Subcutaneous abdominal adipose tissue (tissue), 5 donors: ENCODE results near the gene SDE2.
A peak's percentile ranks its signal among the peaks of the same experiment; 100 is the strongest.
"Not testable (repeated sequence)": the region's sequence is repeated elsewhere in the genome, so short reads cannot be mapped to it uniquely, and the experiment has no call there.

Experiments used
- H3K27ac ChIP-seq: one replicate; pipeline ENCODE4 v1.7.0; 2013; ENCODE audit warnings: low read depth, mild to moderate bottlenecking, inconsistent platforms, low read length, moderate library complexity
- H3K27me3 ChIP-seq, 5 donors: one replicate each; pipeline ENCODE4 v1.7.0; 2013; ENCODE audit warnings: low read length in 5 of 5, inconsistent platforms in 1 of 5; ENCODE audit not compliant: control insufficient read depth in 5 of 5, insufficient read depth in 4 of 5
- H3K36me3 ChIP-seq, 5 donors: one replicate each; pipeline ENCODE4 v1.7.0; 2013; ENCODE audit warnings: low read length in 5 of 5; ENCODE audit not compliant: control insufficient read depth in 5 of 5, insufficient read depth in 5 of 5
- H3K4me1 ChIP-seq, 5 donors: one replicate each; pipeline ENCODE4 v1.7.0; 2013; ENCODE audit warnings: low read length in 5 of 5, mild to moderate bottlenecking in 3 of 5, moderate library complexity in 1 of 5; ENCODE audit not compliant: control insufficient read depth in 5 of 5, insufficient read depth in 5 of 5
- H3K4me3 ChIP-seq, 5 donors: one replicate each; pipeline ENCODE4 v1.7.0; 2013; ENCODE audit warnings: low read length in 5 of 5, low read depth in 1 of 5
- H3K9ac ChIP-seq, 5 donors: one replicate each; pipeline ENCODE4 v1.7.0; 2013; ENCODE audit warnings: low read length in 5 of 5, mild to moderate bottlenecking in 4 of 5, moderate library complexity in 3 of 5
- H3K9me3 ChIP-seq, 5 donors: one replicate each; pipeline ENCODE4 v1.7.0; 2013; ENCODE audit warnings: low read length in 5 of 5; ENCODE audit not compliant: control insufficient read depth in 5 of 5
- donor health status: healthy.
- donor health status: healthy.
- donor health status: healthy.
- donor health status: healthy.
- donor health status: healthy.

SDE2 gene

DNA sequence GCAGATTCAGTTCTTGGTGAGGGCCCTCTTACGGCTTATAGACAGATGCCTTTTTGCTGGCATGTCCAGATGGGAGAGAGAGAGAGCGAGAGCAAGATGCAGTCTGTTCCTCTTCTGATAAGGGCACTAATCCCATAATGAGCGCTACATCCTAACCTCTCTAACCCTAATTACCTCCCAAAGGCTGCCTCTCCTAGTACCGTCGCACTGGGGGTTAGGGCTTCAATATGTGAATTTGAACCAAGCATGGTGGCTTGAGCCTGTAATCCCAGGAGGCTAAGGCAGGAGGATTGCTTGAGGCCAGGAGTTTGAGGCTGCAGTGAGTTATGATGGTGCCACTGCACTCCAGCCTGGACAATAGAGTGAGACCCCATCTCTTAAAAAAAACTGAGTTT lies 10.5 kb upstream of the SDE2 start:
- no peak overlapping the region for H3K4me3 ChIP-seq
- H3K36me3 ChIP-seq = no peaks in the 10 kb centered on the region
- no peaks in the 10 kb centered on the region for H3K9me3 ChIP-seq
- no peak overlapping the region for H3K9ac ChIP-seq
- H3K4me1 ChIP-seq = peaks cover 0 to 5% (median 0%) of the 10 kb centered on the region in 5 donors
- no peak overlapping the region for H3K27ac ChIP-seq
- no peaks in the 10 kb centered on the region for H3K27me3 ChIP-seq

GRCh38 chr1:226007126-226007892 lies 8.2 kb upstream of the SDE2 start:
- not testable (repeated sequence) for H3K4me3 ChIP-seq, H3K27me3 ChIP-seq, H3K9me3 ChIP-seq, H3K27ac ChIP-seq, H3K36me3 ChIP-seq, H3K4me1 ChIP-seq, H3K9ac ChIP-seq

- no peaks in the 10 kb centered on the region for H3K9me3 ChIP-seq
- no peak overlapping the region for H3K9ac ChIP-seq
- H3K4me1 ChIP-seq = peaks cover 0 to 12% (median 7%) of the 10 kb centered on the region in 5 donors
- H3K27me3 ChIP-seq = no peaks in the 10 kb centered on the region
- H3K27ac ChIP-seq = no peak overlapping the region
- no peaks in the 10 kb centered on the region for H3K36me3 ChIP-seq
- H3K4me3 ChIP-seq = no peak overlapping the region
These were observed 7.5 kb upstream of the SDE2 start for GRCh38 chr1:226006686-226007085.

- H3K4me3 ChIP-seq = no peak overlapping the region
- no peaks in the 10 kb centered on the region for H3K27me3 ChIP-seq
- H3K27ac ChIP-seq = no peak overlapping the region
- H3K4me1 ChIP-seq = peaks cover 5 to 31% (median 16%) of the 10 kb centered on the region in 5 donors
- no peaks in the 10 kb centered on the region for H3K9me3 ChIP-seq
- no peak overlapping the region for H3K9ac ChIP-seq
- no peaks in the 10 kb centered on the region for H3K36me3 ChIP-seq
These were observed 5.3 kb upstream of the SDE2 start for GRCh38 chr1:226004396-226004795.

DNA sequence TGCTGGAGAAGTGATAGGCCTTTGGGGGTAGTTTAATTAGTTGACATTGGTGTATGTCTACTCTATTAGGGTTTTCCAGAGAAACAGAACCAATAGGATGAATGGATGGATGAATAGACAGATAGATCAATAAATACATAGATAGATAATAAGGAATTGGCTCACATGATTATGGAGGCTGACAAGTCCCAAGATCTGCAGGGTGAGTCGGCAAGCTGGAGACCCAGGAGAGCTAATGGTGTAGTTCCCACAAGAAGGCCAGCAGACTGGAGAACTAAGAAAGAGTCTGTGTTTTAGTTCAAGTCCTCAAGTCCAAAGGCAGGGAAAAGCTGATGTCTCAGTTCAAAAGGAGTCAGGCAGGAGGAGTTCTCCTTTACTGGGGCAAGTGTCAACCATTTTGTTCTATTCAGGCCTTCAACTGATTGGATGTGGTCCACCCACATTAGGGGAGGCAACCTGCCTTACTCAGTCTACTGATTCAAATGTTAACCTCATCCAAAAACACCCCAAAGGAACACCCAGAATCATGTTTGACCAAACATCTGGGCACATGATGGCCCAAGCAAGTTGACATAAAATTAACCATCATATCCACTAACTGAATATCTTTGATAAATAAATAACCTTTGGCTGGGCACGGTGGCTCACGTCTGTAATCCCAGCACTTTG lies 4.5 kb upstream of the SDE2 start:
- no peak overlapping the region for H3K4me3 ChIP-seq
- H3K9me3 ChIP-seq = no peaks in the 10 kb centered on the region
- no peaks in the 10 kb centered on the region for H3K27me3 ChIP-seq
- H3K9ac ChIP-seq = no peak overlapping the region
- peaks cover 5 to 33% (median 19%) of the 10 kb centered on the region in 5 donors for H3K4me1 ChIP-seq
- no peaks in the 10 kb centered on the region for H3K36me3 ChIP-seq
- peak overlapping the region; percentile 88 for H3K27ac ChIP-seq

- Histone ChIP-seq H3K4me1 (peaks cover 7 to 41% (median 26%) of the 10 kb centered on the region in 5 donors), H3K36me3 (no peaks in the 10 kb centered on the region), H3K27me3 (no peaks in the 10 kb centered on the region), H3K27ac (peak overlapping the region; percentile 88), H3K9me3 (no peaks in the 10 kb centered on the region), H3K9ac (peak overlapping the region in 2 of 5 donors; percentile 14 to 18), H3K4me3 (peak overlapping the region in 4 of 5 donors; percentile 21 to 30 (median 25))
These were observed 3.7 kb upstream of the SDE2 start for GRCh38 chr1:226002667-226003501.

DNA sequence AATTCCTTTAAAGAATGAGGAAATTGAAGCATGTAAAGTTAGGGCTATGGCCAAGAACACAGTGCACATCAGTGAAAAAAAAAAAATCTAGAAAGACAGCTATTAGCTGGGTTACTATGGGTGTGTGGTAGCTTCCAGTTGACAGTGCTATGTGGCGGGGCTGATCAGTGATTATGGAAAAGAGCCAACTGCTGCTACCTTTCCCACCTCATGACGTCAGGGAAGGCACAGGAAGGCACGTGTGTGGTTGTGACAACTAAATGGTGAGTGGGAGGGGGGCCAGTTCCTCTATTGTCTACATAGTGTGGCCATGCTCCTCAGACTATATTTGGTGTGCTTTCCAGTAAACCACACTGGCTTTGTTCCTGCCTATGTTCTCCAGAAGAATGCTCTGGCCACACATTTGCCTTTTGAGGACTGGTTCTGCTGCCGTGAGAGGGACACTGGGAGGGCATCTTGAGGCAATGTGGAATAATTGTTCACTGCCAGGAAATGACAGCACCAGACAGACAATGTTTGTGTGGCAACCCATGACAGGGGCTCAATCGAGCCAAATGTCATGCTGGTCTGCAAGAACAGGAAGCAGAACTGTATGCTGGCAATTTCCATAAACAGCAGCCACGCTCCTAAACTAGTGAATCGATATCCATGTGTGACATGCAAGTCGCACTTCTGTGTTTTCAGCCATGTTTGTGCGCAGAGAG lies 3.0 kb upstream of the SDE2 start:
- Histone ChIP-seq H3K27me3 (no peaks in the 10 kb centered on the region), H3K4me1 (peaks cover 7 to 48% (median 32%) of the 10 kb centered on the region in 5 donors), H3K27ac (peak overlapping the region; percentile 88), H3K9me3 (no peaks in the 10 kb centered on the region), H3K36me3 (no peaks in the 10 kb centered on the region), H3K4me3 (peak overlapping the region in 3 of 5 donors; percentile 21 to 30 (median 26)), H3K9ac (peak overlapping the region in 3 of 5 donors; percentile 14 to 25 (median 18))

- Histone ChIP-seq H3K36me3 (no peaks in the 10 kb centered on the region), H3K4me3 (no peak overlapping the region), H3K9ac (no peak overlapping the region), H3K9me3 (no peaks in the 10 kb centered on the region), H3K4me1 (peaks cover 7 to 56% (median 33%) of the 10 kb centered on the region in 5 donors), H3K27ac (peak overlapping the region; percentile 88), H3K27me3 (no peaks in the 10 kb centered on the region)
These were observed 1.9 kb upstream of the SDE2 start for GRCh38 chr1:226001088-226001487.

DNA sequence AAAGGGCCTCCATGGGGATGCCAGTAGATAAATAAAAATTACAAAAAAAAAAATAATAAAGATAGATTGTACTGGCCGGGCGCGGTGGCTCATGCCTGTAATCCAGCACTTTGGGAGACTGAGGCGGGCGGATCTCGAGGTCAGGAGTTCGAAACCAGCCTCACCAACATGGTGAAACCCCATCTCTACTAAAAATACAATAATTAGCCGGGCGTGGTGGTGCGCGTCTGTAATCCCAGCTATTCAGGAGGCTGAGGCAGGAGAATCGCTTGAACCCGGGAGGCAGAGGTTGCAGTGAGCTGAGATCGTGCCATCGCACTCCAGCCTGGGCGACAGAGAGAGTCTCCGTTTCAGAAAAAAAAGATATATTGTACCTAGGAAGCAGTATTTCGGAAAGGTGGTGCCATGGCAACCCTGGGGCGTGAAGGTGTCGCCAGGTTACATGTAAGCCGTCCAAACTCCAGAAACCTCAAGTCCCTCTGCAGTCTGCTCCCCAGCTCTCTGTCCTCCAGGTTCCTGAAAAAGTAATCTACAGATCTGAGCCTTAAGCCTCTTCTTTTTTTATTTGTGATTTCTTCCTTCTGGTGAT lies 1.4 kb upstream of the SDE2 start:
- Histone ChIP-seq H3K27ac (peak overlapping the region; percentile 88), H3K4me1 (peaks cover 7 to 56% (median 36%) of the 10 kb centered on the region in 5 donors)
- H3K27me3 ChIP-seq, H3K9me3 ChIP-seq, H3K36me3 ChIP-seq, H3K4me3 ChIP-seq, H3K9ac ChIP-seq: not testable (repeated sequence)
